Measurements from ENCODE around the gene BORCS8. TPM values are rescaled to one million over a fixed set of nuclear protein-coding genes. Genes with fewer than 3 reads are reported as not detected.

Gene BORCS8
- polyA plus RNA-seq, 2 of the 4 experiments (the other 2 are of a cell fraction) = 9.1 to 10.6 TPM

- ChIA-PET POLR2A (no interaction called here), CTCF (interaction anchor here (1.5 kb wide), 1 partner anchor 13 kb away, joined by 3 read pairs; no protein-coding TSS in a partner anchor)
- H3K4me3 ChIP-seq = no peak overlapping the region
- H3K9me3 ChIP-seq = peaks cover 7% of the 10 kb centered on the region; the same call in 2 of the 3 replicates
- DNase-seq (ENCODE audit: low read depth in 1 of 2, low spot score in 1 of 2) = no peak
- no peak for ATAC-seq
- FAIRE-seq = no peak
- 0 out of 3 replicates have a peak, but pooled peaks cover 7% of the 10 kb centered on the region for H3K4me1 ChIP-seq
- TF ChIP-seq EP300 (IDR thresholded peaks at IDR 0.05) (no peak), MAX (IDR thresholded peaks at IDR 0.05) (no peak), HOXB5 (CRISPR knock-in tag; IDR thresholded peaks at IDR 0.05) (no peak), RFX5 (IDR thresholded peaks at IDR 0.05) (no peak), RCOR1 (IDR thresholded peaks at IDR 0.05; ENCODE audit: low read depth, low read length) (no peak), TP53 (CRISPR knock-in tag; IDR thresholded peaks at IDR 0.05) (no peak), TFCP2L1 (CRISPR knock-in tag; IDR thresholded peaks at IDR 0.05) (no peak), KDM1A (IDR thresholded peaks at IDR 0.05; ENCODE audit: low read depth) (no peak), RNF2 (IDR thresholded peaks at IDR 0.05; ENCODE audit: borderline replicate concordance, low read depth) (no peak)
- no peak overlapping the region for H3K27ac ChIP-seq
- no peak overlapping the region for H3K4me2 ChIP-seq
- 95% methylated on average over 6 of the region's 12 CpGs for WGBS (ENCODE audit: missing lambda C conversion rate)
Observed at GRCh38 chr19:19132912-19133311, 59.0 kb downstream of the BORCS8 start.

DNA sequence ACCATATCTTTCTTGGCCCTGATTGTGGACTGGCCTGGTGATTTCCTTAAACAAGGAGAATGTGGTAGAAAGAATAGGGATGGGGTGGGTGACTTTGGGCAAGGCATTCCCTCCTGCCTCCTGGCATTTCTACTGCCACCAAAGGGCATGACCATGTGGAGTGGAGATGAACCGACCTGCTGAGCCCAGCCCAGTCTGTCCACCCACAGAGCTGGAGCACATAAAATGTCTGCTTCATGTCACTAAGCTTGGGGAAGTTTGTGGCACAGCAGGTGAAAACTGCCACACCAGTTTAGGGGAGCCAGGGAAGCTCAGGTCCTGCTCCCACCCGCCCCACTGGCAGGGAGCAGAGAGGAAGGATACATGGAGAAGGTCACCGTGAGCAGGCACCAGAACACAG lies 60.0 kb downstream of the BORCS8 start:
- Histone ChIP-seq H3K4me1 (0 out of 3 replicates have a peak, but pooled peaks cover under 1% of the 10 kb centered on the region), H3K9me3 (peaks cover 7% of the 10 kb centered on the region; the same call in 2 of the 3 replicates), H3K27ac (no peak overlapping the region), H3K4me3 (no peak overlapping the region), H3K4me2 (no peak overlapping the region)
- FAIRE-seq (no peak), DNase-seq (ENCODE audit: low read depth in 1 of 2, low spot score in 1 of 2) (no peak), ATAC-seq (no peak)
- TF ChIP-seq, protein P1, sequence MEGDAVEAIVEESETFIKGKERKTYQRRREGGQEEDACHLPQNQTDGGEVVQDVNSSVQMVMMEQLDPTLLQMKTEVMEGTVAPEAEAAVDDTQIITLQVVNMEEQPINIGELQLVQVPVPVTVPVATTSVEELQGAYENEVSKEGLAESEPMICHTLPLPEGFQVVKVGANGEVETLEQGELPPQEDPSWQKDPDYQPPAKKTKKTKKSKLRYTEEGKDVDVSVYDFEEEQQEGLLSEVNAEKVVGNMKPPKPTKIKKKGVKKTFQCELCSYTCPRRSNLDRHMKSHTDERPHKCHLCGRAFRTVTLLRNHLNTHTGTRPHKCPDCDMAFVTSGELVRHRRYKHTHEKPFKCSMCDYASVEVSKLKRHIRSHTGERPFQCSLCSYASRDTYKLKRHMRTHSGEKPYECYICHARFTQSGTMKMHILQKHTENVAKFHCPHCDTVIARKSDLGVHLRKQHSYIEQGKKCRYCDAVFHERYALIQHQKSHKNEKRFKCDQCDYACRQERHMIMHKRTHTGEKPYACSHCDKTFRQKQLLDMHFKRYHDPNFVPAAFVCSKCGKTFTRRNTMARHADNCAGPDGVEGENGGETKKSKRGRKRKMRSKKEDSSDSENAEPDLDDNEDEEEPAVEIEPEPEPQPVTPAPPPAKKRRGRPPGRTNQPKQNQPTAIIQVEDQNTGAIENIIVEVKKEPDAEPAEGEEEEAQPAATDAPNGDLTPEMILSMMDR (IDR thresholded peaks at IDR 0.05) = no peak
- no peak for TF ChIP-seq CBX8 (IDR thresholded peaks at IDR 0.05)
- TF ChIP-seq CBX2 (IDR thresholded peaks at IDR 0.05; ENCODE audit: borderline replicate concordance, low read depth) = no peak
- TF ChIP-seq BHLHE40 (IDR thresholded peaks at IDR 0.05; ENCODE audit: low read depth, low read length) = no peak
- TF ChIP-seq GATA3 (IDR thresholded peaks at IDR 0.05; ENCODE audit: borderline replicate concordance) = no peak
- TF ChIP-seq RCOR1 (IDR thresholded peaks at IDR 0.05; ENCODE audit: low read depth, low read length) = no peak
- TF ChIP-seq ZSCAN20 (CRISPR knock-in tag; IDR thresholded peaks at IDR 0.05) = no peak
- TF ChIP-seq KDM1A (IDR thresholded peaks at IDR 0.05; ENCODE audit: low read depth) = no peak
- no peak for TF ChIP-seq EP300 (IDR thresholded peaks at IDR 0.05)
- TF ChIP-seq TFCP2L1 (CRISPR knock-in tag; IDR thresholded peaks at IDR 0.05) = no peak
- no peak for TF ChIP-seq ZC3H11A (IDR thresholded peaks at IDR 0.05)
- TF ChIP-seq, protein P2, sequence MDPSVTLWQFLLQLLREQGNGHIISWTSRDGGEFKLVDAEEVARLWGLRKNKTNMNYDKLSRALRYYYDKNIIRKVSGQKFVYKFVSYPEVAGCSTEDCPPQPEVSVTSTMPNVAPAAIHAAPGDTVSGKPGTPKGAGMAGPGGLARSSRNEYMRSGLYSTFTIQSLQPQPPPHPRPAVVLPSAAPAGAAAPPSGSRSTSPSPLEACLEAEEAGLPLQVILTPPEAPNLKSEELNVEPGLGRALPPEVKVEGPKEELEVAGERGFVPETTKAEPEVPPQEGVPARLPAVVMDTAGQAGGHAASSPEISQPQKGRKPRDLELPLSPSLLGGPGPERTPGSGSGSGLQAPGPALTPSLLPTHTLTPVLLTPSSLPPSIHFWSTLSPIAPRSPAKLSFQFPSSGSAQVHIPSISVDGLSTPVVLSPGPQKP (IDR thresholded peaks at IDR 0.05; ENCODE audit: low read depth, low read length) = no peak
- no peak for TF ChIP-seq KDM5A (IDR thresholded peaks at IDR 0.05)
- TF ChIP-seq ESRRA (IDR thresholded peaks at IDR 0.05; ENCODE audit: borderline replicate concordance, low read length) = no peak
- TF ChIP-seq, protein P3, sequence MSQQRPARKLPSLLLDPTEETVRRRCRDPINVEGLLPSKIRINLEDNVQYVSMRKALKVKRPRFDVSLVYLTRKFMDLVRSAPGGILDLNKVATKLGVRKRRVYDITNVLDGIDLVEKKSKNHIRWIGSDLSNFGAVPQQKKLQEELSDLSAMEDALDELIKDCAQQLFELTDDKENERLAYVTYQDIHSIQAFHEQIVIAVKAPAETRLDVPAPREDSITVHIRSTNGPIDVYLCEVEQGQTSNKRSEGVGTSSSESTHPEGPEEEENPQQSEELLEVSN (IDR thresholded peaks at IDR 0.05; ENCODE audit: borderline replicate concordance, low read depth) = no peak
- TF ChIP-seq BCL3 (IDR thresholded peaks at IDR 0.05) = no peak
- TF ChIP-seq MYC (IDR thresholded peaks at IDR 0.05; ENCODE audit: borderline replicate concordance, low read length) = no peak
- ChIA-PET CTCF (no interaction called here), POLR2A (no interaction called here)
- WGBS (ENCODE audit: missing lambda C conversion rate) = 57% methylated on average over 3 of the region's 3 CpGs

Small RNAs within 50 kb of the gene (small RNA-seq; reads per million reads assigned to genes)
- gene RNU6-1028P = 0 reads per million in 6 experiments

Other genes with a start within 250 kb of the BORCS8 start
- 39.3 and 42.4 TPM in 2 replicates for gene SUGP2, start 158.6 kb downstream of the BORCS8 start, polyA plus RNA-seq (2011; rRNA removed)
- gene SUGP2, start 158.6 kb downstream of the BORCS8 start, polyA plus RNA-seq (2017; fragmentation: RNase III; extraction: RNeasy Plus Mini Kit Qiagen cat#74134 plus additional on column Dnase treatment) = 42.3 to 43.9 TPM (median 43.6 TPM) in 3 replicates
- gene ARMC6, start 158.5 kb downstream of the BORCS8 start, polyA plus RNA-seq (2011; rRNA removed) = 18.2 and 18.4 TPM in 2 replicates
- gene ARMC6, start 158.5 kb downstream of the BORCS8 start, polyA plus RNA-seq (2017; fragmentation: RNase III; extraction: RNeasy Plus Mini Kit Qiagen cat#74134 plus additional on column Dnase treatment) = 27.2 to 27.6 TPM (median 27.5 TPM) in 3 replicates
- gene SLC25A42, start 128.2 kb downstream of the BORCS8 start, polyA plus RNA-seq (2011; rRNA removed) = 0.85 and 0.92 TPM in 2 replicates
- 1.3 to 1.7 TPM (median 1.6 TPM) in 3 replicates for gene SLC25A42, start 128.2 kb downstream of the BORCS8 start, polyA plus RNA-seq (2017; fragmentation: RNase III; extraction: RNeasy Plus Mini Kit Qiagen cat#74134 plus additional on column Dnase treatment)
- gene TMEM161A, start 53.7 kb downstream of the BORCS8 start, polyA plus RNA-seq (2011; rRNA removed) = 18.3 and 19.3 TPM in 2 replicates
- 19.2 to 22.1 TPM (median 21.3 TPM) in 3 replicates for gene TMEM161A, start 53.7 kb downstream of the BORCS8 start, polyA plus RNA-seq (2017; fragmentation: RNase III; extraction: RNeasy Plus Mini Kit Qiagen cat#74134 plus additional on column Dnase treatment)
- 0.10 and 0.20 TPM in 2 replicates for gene MEF2B, start 21.9 kb downstream of the BORCS8 start, polyA plus RNA-seq (2011; rRNA removed)
- 0.13 to 0.31 TPM (median 0.29 TPM) in 3 replicates for gene MEF2B, start 21.9 kb downstream of the BORCS8 start, polyA plus RNA-seq (2017; fragmentation: RNase III; extraction: RNeasy Plus Mini Kit Qiagen cat#74134 plus additional on column Dnase treatment)
- gene RFXANK, start 106 bp upstream of the BORCS8 start, polyA plus RNA-seq (2011; rRNA removed) = 23.4 and 24.3 TPM in 2 replicates
- gene RFXANK, start 106 bp upstream of the BORCS8 start, polyA plus RNA-seq (2017; fragmentation: RNase III; extraction: RNeasy Plus Mini Kit Qiagen cat#74134 plus additional on column Dnase treatment) = 30.0 to 32.3 TPM (median 30.6 TPM) in 3 replicates
- 19.3 and 20.0 TPM in 2 replicates for gene NR2C2AP, start 11.3 kb upstream of the BORCS8 start, polyA plus RNA-seq (2011; rRNA removed)
- gene NR2C2AP, start 11.3 kb upstream of the BORCS8 start, polyA plus RNA-seq (2017; fragmentation: RNase III; extraction: RNeasy Plus Mini Kit Qiagen cat#74134 plus additional on column Dnase treatment) = 24.1 to 24.8 TPM (median 24.6 TPM) in 3 replicates
- gene NCAN, start 19.8 kb upstream of the BORCS8 start, polyA plus RNA-seq (2011; rRNA removed) = 0.03 and 0.05 TPM in 2 replicates
- 0.01 to 0.03 TPM in 2 of 3 replicates, not detected in the other for gene NCAN, start 19.8 kb upstream of the BORCS8 start, polyA plus RNA-seq (2017; fragmentation: RNase III; extraction: RNeasy Plus Mini Kit Qiagen cat#74134 plus additional on column Dnase treatment)
- gene TM6SF2, start 81.1 kb upstream of the BORCS8 start, polyA plus RNA-seq (2011; rRNA removed) = 0.45 and 0.62 TPM in 2 replicates
- 0.54 to 0.88 TPM (median 0.65 TPM) in 3 replicates for gene TM6SF2, start 81.1 kb upstream of the BORCS8 start, polyA plus RNA-seq (2017; fragmentation: RNase III; extraction: RNeasy Plus Mini Kit Qiagen cat#74134 plus additional on column Dnase treatment)
- 17.6 and 21.9 TPM in 2 replicates for gene SUGP1, start 128.4 kb upstream of the BORCS8 start, polyA plus RNA-seq (2011; rRNA removed)
- gene SUGP1, start 128.4 kb upstream of the BORCS8 start, polyA plus RNA-seq (2017; fragmentation: RNase III; extraction: RNeasy Plus Mini Kit Qiagen cat#74134 plus additional on column Dnase treatment) = 27.4 to 30.0 TPM (median 30.0 TPM) in 3 replicates
- gene MAU2, start 128.7 kb upstream of the BORCS8 start, polyA plus RNA-seq (2011; rRNA removed) = 8.5 and 14.0 TPM in 2 replicates
- gene MAU2, start 128.7 kb upstream of the BORCS8 start, polyA plus RNA-seq (2017; fragmentation: RNase III; extraction: RNeasy Plus Mini Kit Qiagen cat#74134 plus additional on column Dnase treatment) = 10.0 to 11.6 TPM (median 11.5 TPM) in 3 replicates
- gene GATAD2A, start 213.5 kb upstream of the BORCS8 start, polyA plus RNA-seq (2011; rRNA removed) = 12.5 and 25.2 TPM in 2 replicates
- gene GATAD2A, start 213.5 kb upstream of the BORCS8 start, polyA plus RNA-seq (2017; fragmentation: RNase III; extraction: RNeasy Plus Mini Kit Qiagen cat#74134 plus additional on column Dnase treatment) = 28.4 to 29.3 TPM (median 28.9 TPM) in 3 replicates

Measured in A549 (cell line).